Hematopoietic multipotent progenitor cell treated with erythropoietin and hydrocortisone succinate and interleukin-3 and kit ligand, for 17 days (in vitro differentiated cells): ENCODE results near the gene RNF2.
A peak's percentile ranks its signal among the peaks of the same experiment; 100 is the strongest.
"Not testable (repeated sequence)": the region's sequence is repeated elsewhere in the genome, so short reads cannot be mapped to it uniquely, and the experiment has no call there.

Source experiments
- DNase-seq: peaks from one replicate; pipeline ENCODE4 v3.0.0-alpha.2; 2015; ENCODE audit warnings: low spot score

The RNF2 gene

DNA sequence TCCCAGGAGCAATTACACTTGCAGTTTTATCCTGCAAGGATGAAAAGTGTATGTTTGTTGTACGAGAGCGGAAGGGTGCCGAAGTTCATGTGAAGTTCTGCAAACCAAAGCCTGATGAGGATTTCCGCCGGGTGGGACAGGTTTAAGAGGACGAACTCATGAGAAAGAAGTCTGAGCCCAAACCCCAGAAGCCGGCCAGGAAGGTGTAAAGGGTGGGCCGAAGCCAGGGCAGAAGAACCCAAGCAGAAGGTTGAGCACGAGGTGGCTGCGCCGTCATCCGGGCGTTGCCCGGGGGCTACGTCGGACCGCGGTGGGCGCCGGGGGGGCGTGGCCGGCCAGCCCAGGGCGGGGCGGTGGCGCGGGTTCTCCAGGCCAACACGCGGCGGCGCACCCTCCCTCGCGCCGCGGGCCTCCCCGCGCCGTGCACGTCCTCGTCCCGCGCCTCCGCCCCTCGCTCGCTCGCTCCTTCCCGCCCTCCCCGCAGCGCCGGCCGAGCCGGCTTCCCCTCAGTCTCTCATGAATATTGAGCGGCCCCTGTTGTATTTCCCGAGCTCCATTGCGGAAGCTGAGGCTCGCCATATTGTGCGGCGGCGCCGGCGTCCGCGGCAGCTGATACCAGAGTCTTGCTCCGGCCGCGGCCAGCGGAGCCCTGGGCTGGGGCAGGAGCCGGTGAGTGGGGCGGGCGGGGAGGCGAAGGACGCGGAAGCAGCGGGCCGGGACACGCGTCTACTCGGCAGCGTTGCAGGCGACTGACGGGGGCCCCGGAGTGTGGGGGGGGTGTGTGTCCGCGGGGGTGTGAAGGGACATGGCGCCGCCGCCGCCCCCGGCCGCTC, at the start of gene RNF2:
Gene RNF2 (plus strand): TSS at position 578 of the 833 bp plus-strand sequence. CDS start 41,996 bp downstream, outside the sequence.
- peak; percentile 77 for DNase-seq

DNA sequence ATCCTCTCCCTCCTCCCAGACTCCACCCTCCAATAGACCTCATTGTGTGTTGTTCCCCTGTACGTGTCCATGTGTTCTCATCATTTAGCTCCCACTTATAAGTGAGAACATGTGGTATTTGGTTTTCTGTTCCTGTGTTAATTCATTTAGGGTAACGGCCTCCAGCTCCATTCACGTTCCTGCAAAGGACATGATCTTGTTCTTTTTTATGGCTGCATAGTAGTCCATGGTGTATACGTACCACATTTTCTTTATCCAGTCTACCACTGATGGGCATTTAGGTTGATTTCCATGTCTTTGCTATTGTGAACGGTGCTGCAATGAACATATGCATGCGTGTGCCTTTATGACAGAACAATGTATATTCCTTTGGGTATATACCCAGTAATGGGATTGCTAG, 45.4 kb upstream of the RNF2 start:
- not testable (repeated sequence) for DNase-seq

DNA sequence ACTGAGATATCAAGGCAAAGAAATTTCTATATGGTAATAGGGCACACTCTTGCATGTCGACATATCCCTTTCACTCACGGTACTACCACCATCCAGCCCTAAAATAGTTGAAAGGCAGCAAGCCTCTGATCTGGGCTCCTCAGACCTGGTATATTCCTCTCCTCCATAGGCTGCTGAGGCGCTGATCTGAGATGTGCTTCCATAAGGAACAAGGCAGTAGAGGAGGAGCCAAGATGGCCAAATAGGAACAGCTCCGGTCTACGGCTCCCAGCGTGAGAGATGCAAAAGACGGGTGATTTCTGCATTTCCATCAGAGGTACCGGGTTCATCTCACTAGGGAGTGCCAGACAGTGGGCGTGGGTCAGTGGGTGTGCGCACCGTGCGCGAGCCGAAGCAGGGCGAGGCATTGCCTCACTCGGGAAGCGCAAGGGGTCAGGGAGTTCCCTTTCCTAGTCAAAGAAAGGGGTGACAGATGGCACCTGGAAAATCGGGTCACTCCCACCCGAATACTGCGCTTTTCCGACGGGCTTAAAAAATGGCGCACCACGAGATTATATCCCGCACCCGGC, 44.0 kb upstream of the RNF2 start:
- DNase-seq = not testable (repeated sequence)

DNA sequence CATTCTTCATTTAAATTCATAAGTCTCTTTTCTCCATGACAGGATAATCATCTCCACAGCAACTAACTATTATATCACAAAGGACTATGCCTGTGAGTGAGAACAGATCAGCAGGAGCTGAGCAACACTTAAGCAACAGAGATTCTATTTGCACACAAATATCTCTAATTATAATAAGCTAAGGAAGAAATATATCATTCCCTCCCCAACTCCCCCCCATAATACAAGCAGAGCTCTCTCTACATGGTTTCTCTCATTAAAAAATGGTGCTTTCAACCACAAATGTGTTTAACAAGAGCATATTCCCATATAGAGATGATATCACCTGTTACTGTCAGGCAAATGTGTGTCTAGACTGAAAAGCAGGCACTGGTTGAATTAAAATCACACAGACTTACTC, 36.5 kb upstream of the RNF2 start:
- DNase-seq = no peak

DNA sequence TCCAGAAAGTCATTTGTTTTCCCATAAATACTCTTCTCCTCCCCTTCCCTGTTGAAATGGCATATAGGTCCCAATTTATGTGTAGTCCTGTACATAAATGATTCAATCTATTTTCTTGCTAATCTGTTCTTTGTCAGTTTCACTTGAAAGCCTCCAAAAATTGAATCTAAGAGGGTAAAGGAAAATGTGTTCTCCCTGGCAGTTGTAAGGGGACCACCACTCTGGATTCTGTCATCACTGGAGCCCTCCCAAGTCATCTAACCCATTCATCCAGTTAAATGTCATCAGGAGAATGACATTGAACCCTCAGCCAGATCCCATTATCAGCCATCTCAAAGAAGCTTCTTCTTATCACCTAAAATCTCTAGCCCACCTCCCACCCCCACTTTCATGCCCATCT, 35.0 kb upstream of the RNF2 start:
- DNase-seq = no peak

DNA sequence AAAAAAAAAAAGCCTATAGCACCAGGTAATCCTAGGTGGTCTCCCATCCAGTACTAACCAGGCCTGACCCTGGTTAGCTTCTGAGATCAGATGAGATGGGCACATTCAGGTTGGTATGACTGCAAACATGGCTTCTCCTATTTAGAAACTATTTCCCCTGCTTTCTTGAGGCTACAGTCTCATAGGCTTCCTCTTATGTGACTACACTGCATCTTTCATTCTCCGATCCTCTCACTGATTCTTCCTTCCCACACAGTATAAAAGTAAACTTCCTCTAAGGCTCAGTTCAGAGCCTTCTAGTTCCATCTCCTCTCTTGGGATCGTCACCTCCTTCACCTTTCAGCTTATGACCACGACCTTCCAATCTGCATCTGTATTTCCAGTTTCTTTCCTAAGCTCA, 30.4 kb upstream of the RNF2 start:
- no peak for DNase-seq

DNA sequence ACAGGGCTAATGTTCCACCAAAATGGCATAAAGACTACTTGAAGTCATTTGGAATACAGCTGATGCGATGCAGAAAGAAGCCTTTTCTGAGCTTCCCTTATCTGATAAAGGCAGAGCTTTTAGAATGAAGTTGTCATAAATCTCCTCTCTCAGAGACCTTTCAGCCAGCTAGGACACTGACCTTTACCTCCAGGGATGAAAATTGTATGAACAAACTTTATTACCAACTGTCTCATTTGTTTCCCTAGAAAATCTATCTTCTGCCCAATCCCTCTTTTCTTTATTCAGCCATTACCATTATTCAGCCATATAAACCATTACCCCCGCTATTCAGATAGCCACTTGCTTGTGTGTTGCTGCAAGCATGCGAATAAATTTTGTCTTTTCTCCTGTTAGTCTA, 29.7 kb upstream of the RNF2 start:
- no peak for DNase-seq

DNA sequence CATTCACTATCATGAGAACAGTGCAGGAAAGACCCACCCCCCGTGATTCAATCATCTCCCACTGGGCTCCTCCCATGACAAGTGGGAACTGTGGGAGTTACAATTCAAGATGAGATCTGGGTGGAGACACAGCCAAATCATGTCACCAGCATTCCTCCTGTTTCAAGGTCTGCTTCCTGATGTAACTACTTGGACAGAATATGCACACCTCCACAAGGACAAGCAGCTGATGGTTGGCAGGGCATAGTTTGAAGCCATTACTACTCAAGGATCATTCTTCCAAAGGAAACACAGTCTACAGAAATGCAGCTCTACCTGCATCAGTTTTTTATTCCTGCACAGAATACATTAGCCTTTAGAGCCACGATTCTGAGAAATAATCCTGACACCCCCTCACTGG, 28.5 kb upstream of the RNF2 start:
- DNase-seq = no peak

DNA sequence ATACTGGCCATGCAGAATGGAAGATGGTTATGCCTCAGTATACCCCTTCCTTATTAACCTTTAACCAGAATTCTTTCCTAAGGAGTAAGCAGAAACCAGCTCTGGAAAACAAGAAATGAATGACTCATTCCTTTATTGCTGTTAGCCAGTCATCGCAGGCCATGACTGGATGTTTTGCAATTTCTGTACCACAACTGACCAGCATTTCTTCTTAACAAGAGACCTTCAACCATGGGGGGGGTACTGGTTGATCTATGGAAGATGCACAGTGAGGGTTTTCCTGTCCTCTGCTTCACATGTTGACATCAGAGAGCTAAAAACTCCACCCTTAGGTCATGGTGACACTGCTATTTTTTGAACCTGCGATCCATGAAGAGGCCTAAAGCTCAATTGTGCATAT, 28.0 kb upstream of the RNF2 start:
- DNase-seq = peak; percentile 22

DNA sequence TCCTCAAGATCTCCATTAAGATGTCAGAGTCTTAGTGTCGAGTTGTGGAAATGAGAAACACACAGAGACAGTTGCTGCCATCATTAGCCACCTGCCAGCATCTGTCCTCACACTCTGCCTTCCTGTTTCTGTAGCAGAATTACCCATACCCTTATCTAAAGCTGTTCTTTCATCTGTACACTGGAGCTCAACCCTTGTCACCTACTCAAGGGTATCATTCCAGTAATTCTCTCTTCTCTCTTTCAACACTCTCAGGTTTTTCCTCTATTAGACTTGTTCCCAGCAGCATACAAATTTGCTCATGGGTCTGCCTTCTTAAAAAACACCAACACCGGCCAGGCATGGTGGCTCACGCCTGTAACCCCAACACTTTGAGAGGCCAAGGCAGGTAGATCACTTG, 27.4 kb upstream of the RNF2 start:
- DNase-seq = no peak

DNA sequence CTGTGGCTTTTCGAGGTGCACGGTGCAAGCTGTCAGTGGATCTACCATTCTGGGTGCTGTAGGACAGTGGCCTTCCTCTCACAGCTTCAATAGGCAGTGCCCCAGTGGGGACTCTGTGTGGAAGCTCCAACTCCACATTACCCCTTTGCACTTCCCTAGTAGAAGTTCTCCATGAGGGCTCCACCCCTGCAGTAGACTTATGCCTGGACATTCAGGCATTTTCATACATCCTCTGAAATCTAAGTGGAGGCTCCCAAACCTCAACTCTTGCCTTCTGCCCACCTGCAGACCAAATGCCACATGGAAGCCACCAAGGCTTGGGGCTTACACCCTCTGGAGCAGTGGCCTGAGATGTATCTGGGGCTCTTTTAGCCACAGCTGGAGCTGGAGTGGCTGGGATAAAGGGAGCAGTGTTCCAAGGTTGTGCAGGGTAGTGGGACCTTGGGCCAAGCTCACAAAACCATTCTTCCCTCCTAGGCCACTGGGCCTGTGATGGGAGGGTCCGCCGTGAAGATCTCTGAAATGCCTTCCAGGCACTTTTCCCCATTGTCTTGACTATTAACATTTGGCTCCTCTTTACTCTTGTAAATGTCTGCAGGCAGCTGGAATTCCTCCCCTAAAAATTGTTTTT, 18.0 kb upstream of the RNF2 start:
- no peak for DNase-seq

DNA sequence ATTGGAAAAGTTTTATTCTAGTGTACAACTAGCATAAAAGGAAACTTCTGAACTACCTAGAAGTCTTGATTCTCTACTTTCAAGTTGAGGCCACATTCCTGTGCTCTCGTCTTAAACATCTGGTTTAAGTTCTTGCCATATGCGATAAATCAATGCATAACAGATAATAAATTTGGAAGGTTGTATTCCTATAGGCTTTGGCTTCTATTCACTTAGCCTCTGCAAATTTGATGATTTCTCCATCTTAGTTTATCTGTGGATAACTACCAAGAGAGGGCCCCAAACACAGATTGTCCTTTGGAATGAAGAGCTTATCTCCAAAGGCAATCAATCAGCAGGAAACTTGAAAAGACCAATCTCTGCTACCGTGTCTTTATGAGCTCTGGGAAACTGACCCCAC, 11.7 kb upstream of the RNF2 start:
- DNase-seq = no peak

DNA sequence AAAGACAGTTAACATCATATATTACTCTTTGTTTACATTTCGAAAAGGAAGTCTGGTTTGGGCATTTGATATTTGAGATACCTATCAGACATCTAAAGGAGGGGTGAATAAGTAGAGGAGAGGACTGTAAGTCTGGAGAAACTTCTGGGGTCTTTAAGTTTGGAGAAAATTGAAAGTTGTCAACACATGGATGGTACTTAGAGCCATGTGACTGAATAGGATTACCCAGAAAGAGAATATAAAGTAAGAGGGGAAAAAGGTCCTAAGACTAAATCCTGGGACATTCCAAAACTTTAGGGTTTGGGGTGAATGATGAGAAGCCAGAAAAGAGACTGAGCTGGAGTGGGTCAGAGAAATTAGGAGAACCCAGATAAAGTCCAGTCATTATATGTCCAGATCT, 10.1 kb upstream of the RNF2 start:
- DNase-seq = no peak

DNA sequence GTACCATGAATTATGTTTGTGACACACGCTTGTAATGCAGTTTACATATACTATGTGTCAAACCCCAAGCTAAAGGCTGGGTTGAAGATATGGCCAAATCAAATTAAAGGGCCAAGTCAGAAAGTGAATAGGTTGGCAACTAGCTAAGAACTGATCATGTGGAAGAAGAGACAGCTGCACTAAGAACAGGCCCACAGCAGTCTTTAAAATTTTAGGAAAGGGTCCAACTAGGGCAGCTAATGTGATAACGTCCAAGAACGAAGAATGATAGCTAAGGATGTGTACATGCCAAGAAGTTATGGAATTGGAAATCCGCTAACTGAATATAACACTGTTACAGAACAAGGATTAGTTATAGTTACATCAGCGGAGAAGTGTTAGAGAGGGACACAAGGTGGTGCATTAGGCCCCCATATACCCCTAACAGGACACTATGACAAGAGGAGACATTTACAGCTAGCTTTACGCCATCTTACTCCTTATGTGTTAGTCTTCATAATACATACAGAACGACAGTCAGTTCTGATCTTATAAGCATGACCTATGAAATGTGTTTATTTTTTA, 6.5 kb upstream of the RNF2 start:
- no peak for DNase-seq

DNA sequence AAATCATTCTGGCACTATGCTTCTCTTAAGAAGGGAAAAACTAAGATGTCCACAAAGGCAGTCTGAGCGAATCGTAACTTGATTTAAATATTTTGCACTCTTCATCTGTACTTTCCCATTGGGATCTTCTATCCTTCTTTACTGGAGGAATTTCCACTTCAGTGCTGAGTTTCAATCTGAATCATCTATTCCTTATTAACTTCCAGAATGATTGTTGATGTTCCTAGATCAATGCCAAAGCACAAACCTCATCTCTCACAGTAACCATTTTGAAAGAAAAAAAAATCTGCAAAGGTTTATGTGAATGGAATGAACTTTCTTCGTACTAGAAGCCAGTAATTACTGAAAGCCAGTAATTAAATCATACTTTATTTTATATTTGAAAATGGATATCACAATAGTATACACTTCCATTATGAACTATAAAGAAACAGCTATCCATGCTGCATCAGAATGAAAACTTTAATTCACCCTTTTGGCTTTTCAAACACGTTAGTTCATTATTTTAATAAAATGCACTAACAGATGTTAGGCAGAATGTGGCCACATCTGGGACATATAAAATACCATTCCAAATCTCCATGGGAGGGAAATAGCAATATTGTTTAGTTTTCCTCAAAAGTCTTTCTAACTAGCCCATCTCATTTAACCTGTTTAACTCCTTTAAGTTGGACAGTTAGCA, 5.5 kb upstream of the RNF2 start:
- DNase-seq = no peak

DNA sequence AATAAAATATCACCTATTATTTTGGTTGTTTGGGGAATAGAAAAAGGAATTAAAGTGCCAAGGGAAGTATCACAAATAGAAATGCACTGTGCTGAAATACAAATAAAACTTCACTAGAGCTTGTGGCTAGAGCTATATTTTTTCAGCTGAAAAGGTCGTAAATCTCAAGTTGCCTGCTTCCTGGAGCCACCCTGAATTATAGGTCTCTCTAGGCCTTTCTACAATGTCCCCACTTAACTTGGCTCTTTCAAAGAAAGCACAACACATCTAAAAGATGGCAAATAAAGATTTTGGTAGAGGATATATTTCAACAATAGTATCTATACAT, 5.0 kb upstream of the RNF2 start:
- no peak for DNase-seq

DNA sequence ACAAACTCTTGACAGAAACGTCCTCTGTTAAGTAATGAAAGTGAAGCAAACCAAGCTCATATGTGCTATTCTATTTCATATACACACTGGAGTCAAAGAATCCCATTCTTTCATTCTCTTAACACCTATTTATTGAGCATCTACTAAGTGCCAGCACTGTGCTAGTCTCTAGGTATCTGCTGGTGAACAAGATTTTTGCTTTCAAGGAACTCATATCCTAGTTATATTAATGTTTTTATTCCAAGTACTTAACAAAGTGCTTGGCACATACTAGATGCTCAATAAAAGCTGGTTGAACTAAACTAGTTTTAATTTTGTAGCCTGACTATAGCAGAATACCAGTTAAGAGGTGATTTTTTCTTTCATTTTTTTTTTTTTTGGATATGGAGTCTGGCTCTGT, 3.6 kb upstream of the RNF2 start:
- DNase-seq = no peak

DNA sequence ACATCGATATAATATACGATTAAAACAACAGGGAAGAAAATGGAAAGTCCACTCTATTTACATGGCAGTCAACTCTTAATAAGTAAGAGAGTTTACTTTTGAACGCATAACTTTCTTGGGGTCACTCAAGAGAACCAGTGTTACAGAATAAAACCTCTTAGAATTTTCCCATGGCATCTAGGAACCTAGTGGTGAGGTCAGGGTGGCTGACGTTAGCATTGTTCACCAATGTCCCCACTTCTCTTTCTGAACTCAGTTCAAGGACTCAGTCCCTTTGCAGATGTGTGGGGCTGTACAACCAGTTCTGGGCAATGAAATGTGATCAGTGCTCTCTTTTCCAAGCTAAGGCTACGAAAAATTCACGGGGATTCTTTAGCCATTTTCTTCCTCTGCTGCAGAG, 2.6 kb upstream of the RNF2 start:
- no peak for DNase-seq

DNA sequence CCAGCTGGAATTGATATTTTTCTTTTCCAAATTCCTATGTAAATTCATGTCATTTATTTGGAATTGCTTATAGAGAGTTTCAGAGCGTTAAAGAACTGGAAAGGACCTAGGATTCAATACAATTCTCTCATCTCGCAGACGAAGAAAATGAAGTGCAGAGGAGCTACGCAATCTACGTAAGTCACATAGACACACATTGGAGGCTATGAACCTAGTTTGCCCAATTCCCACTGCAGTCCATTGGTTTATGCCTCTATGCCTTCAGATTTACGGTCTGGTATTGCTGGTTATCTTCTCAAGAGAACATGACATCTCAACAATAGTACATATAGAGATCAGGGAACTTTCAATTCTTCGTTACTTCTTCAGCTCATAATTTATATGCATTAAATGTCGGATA, 971 bp upstream of the RNF2 start:
- DNase-seq = no peak

DNA sequence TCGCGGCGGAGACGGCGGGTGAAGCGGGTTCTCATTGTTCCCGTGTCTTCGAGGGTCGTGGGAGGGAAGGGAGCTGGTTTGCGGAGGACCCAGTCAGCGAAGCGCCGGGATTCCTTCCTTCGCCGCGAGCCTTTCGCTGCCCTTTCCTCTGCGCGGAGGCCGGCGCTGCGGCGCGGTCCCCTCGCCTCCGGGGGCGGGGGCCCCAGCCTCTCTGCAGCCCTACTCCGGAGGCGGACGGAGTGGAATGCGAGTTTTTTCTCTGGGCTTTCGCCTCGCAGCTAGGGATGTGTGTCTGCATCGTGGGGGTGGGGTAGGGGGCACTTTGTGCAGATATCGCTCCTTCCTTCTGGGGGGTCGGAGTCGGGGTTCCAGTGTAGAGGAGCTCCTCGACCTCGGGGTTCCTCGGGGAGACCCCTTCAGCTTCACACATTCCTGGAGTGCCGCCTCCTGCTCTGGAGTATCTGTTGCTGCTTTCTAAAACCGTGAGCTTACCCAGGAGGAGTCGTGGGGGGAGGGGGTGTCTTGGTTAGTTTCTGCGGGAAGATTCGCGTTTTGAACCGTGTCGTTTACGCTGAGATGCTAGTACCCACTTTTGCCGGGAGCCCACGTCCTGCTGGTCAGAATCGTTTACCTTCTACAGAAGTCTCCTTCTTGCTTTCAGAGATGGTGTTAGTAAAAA, 595 bp downstream of the RNF2 start:
- DNase-seq = peak; percentile 23

DNA sequence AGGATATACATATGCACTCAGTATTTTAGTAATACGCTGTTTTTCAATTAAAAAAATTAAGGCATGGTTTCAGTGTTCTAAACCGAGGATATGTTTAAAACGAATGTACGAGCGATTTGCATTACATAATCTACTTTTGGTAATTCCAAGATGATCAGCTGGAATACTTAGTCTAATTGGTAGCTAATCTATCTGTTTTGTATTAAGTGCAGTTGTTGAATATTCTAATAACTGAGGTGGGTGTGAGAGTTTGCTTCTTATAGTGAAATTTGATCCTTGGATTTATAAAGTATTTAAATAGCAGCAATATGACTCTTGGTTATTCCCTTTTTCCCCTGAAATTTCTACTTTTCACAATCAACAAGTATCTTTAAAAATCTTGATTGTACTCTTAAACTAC, 1.3 kb downstream of the RNF2 start:
- DNase-seq = peak; percentile 17

DNA sequence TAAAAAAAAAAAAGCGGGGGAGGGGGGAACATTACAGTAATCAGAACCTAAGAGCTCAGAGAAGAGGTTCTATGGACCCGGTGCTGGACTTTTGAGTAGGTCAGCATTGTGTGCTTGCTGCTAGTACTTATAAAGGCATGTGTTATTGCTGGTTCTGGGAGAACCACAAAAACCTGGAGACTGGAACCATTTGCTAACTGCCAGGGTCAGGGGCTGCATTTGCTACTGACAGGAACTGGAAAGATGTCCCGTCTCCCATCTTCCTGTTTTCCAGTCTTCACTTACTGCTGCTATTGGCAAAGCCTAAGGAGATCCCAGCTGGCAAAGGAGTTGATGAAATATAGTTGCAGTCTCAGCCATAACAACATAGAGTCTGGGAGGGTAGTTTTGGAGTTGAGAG, 4.3 kb downstream of the RNF2 start:
- no peak for DNase-seq
